Measurements from ENCODE around the gene NINL.

- TF ChIP-seq YY1 (IDR thresholded peaks at IDR 0.05; ENCODE audit: low read depth), result no peak
- TF ChIP-seq CREB1 (IDR thresholded peaks at IDR 0.05; ENCODE audit: low read depth), result no peak
- no peak for TF ChIP-seq MAX (IDR thresholded peaks at IDR 0.05)
- no peak for TF ChIP-seq ZBTB7A (IDR thresholded peaks at IDR 0.05; ENCODE audit: low read depth)
- no peak for TF ChIP-seq FOXM1 (IDR thresholded peaks at IDR 0.05; ENCODE audit: borderline replicate concordance, low read depth)
Measured at GRCh38 chr20:25509084-25509483, 76.2 kb downstream of the NINL start.

Data from Ishikawa (cell line).